HepG2 (cell line): ENCODE data around the gene KLHDC8B. TPM values are rescaled to one million over a fixed set of nuclear protein-coding genes. Genes with fewer than 3 reads are reported as not detected.

Experiments used
- CCAR2 ChIP-seq: fragments of 200-400 bp; formaldehyde crosslinking; optimal IDR thresholded peaks from 2 replicates; pipeline ENCODE3; 2018; ENCODE audit warnings: low read depth, mild to moderate bottlenecking, low read length, moderate library complexity
- CHD4 ChIP-seq: fragments of 200-600 bp; sonication (generic); IDR thresholded peaks from 2 replicates; pipeline ENCODE4 v1.7.0; 2017; ENCODE audit warnings: mild to moderate bottlenecking, low read length, borderline replicate concordance
- JUN ChIP-seq: sonication (generic); formaldehyde crosslinking; IDR thresholded peaks from 2 replicates; pipeline ENCODE4 v1.4.0; 2020; ENCODE audit warnings: mild to moderate bottlenecking, missing genetic modification reagents
- SIN3A ChIP-seq: IDR thresholded peaks from 2 replicates; pipeline ENCODE4 v1.6.1; 2011; ENCODE audit warnings: low read depth, mild to moderate bottlenecking, control low read depth, low read length, borderline replicate concordance
- SNAPC2 ChIP-seq: sonication (generic); formaldehyde crosslinking; IDR thresholded peaks from 2 replicates; pipeline ENCODE4 v1.8.1; 2022; ENCODE audit warnings: mild to moderate bottlenecking, missing genetic modification reagents
- SP4 ChIP-seq: sonication (generic); formaldehyde crosslinking; IDR thresholded peaks from 2 replicates; pipeline ENCODE4 v1.8.1; 2023; ENCODE audit warnings: mild to moderate bottlenecking, missing genetic modification reagents
- SRF ChIP-seq: IDR thresholded peaks from 2 replicates; pipeline ENCODE4 v1.6.1; 2011; ENCODE audit warnings: mild to moderate bottlenecking, low read depth, low read length, moderate library complexity
- ZBED4 ChIP-seq: sonication (generic); formaldehyde crosslinking; IDR thresholded peaks from 2 replicates; pipeline ENCODE4 v1.4.0; 2020; ENCODE audit warnings: missing genetic modification reagents, borderline replicate concordance
- ZNF20 ChIP-seq: sonication (generic); formaldehyde crosslinking; IDR thresholded peaks from 2 replicates; pipeline ENCODE4 v1.4.0; 2020; ENCODE audit warnings: mild to moderate bottlenecking, moderate library complexity, missing genetic modification reagents
- ZNF264 ChIP-seq: sonication (generic); formaldehyde crosslinking; IDR thresholded peaks from 2 replicates; pipeline ENCODE4 v1.4.0; 2020; ENCODE audit warnings: missing genetic modification reagents
- ZNF432 ChIP-seq: sonication (generic); formaldehyde crosslinking; IDR thresholded peaks from 2 replicates; pipeline ENCODE4 v1.5.0; 2020; ENCODE audit warnings: missing genetic modification reagents, mild to moderate bottlenecking, borderline replicate concordance
- ZNF44 ChIP-seq: sonication (generic); formaldehyde crosslinking; IDR thresholded peaks from 2 replicates; pipeline ENCODE4 v1.5.1; 2020; ENCODE audit warnings: mild to moderate bottlenecking, missing genetic modification reagents
- ZNF619 ChIP-seq: sonication (generic); formaldehyde crosslinking; IDR thresholded peaks from 2 replicates; pipeline ENCODE4 v1.4.0; 2020; ENCODE audit warnings: mild to moderate bottlenecking, missing genetic modification reagents
- ZNF724P ChIP-seq: sonication (generic); formaldehyde crosslinking; IDR thresholded peaks from 2 replicates; pipeline ENCODE4 v1.8.0; 2022; ENCODE audit warnings: missing genetic modification reagents, borderline replicate concordance
- ZNF747 ChIP-seq: sonication (generic); formaldehyde crosslinking; IDR thresholded peaks from 2 replicates; pipeline ENCODE4 v1.8.1; 2023; ENCODE audit warnings: missing genetic modification reagents, mild to moderate bottlenecking, borderline replicate concordance
- ZNF781 ChIP-seq: sonication (generic); formaldehyde crosslinking; IDR thresholded peaks from 2 replicates; pipeline ENCODE4 v1.5.1; 2020; ENCODE audit warnings: borderline replicate concordance, mild to moderate bottlenecking, missing genetic modification reagents; ENCODE audit errors: not compliant biosample characterization
- polyA plus RNA-seq, 8 experiments: library from polyadenylated mRNA; depleted of rRNA in 3 of 8; stranded (reverse) in 7 of 8; unstranded in 1 of 8; fragments of >200 nt; fragmentation: Illumina TruSeq in 4 of 8; extraction: Trizol in 4 of 8; gene quantifications; 2 replicates each; pipeline versions ENCODE4 v1.2.1 to v1.2.3, GENCODE V29; 2011 to 2016; ENCODE audit warnings: low read depth in 4 of 8, missing spikeins in 1 of 8, mixed read lengths in 1 of 8; ENCODE audit not compliant: insufficient read depth in 1 of 8
- total RNA-seq, 5 experiments: library from RNA; depleted of rRNA; stranded (reverse); fragments of >200 nt; fragmentation: Illumina TruSeq; extraction: Trizol; gene quantifications; 2 replicates each; pipeline ENCODE4 v1.2.3, GENCODE V29; 2016; ENCODE audit warnings: low read depth in 1 of 5
- TF ChIP-seq, protein P1 (sequence below): sonication (generic); formaldehyde crosslinking; IDR thresholded peaks from 2 replicates; pipeline ENCODE4 v1.4.0; 2020; ENCODE audit warnings: missing genetic modification reagents
- TF ChIP-seq, protein P2 (sequence below): sonication (generic); formaldehyde crosslinking; IDR thresholded peaks from 2 replicates; pipeline ENCODE4 v1.8.0; 2022; ENCODE audit warnings: mild to moderate bottlenecking, missing genetic modification reagents
- TF ChIP-seq, protein P3 (sequence below): sonication (generic); formaldehyde crosslinking; IDR thresholded peaks from 2 replicates; pipeline ENCODE4 v1.4.0; 2020; ENCODE audit warnings: mild to moderate bottlenecking, missing genetic modification reagents
- TF ChIP-seq, protein P4 (sequence below): sonication (generic); formaldehyde crosslinking; IDR thresholded peaks from 2 replicates; pipeline ENCODE4 v1.5.1; 2020; ENCODE audit warnings: missing genetic modification reagents, mild to moderate bottlenecking, borderline replicate concordance

The KLHDC8B gene
- total and polyA plus RNA-seq, 2 of the 13 experiments (the other 11 are each of a cell fraction or from before 2014, with no cell fraction given) = 17.2 to 17.8 TPM

DNA sequence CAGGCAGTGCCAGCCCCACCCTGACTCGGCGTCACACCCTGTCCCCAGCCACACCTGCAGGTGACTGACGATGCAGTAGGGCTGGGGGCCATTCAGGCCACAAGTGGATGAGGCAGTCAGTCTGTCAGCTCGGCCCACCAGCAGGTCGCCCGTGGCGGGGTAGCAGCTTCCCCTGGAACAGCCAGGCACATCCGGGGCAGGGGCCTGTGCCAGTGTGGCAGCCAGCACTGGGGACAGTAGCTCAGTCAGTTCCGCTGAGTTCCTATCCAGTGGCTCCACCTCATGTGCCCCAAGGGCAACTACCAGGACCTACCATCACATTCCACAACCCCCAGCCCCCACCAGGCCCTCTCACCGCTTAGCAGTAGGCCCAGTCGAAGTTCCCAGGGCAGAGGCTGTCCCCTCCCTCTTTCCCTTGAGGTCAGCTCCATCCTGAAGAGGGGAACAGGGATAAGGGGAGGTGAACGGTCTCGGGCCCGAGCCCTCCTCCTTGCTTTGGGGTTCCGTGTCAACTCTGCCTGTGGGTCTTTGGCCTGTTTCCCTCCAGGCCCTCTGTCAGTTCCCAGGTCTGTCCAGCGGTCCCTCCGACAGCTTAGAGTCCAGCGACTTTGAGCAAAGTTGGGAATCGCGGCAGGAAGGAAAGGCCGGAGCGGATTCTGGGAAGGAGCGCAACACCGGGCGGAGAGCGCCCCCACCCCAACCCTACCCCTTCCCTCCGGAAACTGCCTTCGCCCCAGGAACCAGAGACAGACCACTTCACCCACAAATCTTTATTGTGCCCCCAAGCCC is 38.8 kb upstream of the KLHDC8B start, which contains the start of gene LAMB2 (continued):
- TF ChIP-seq ZNF619 = 0 out of 2 replicates have a peak, but pooled peaks have one; percentile 17
- TF ChIP-seq SP4 (CRISPR knock-in tag) = no peak
- TF ChIP-seq, protein P1, sequence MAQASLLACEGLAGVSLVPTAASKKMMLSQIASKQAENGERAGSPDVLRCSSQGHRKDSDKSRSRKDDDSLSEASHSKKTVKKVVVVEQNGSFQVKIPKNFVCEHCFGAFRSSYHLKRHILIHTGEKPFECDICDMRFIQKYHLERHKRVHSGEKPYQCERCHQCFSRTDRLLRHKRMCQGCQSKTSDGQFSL = 0 out of 2 replicates have a peak, but pooled peaks have one; percentile 21
- TF ChIP-seq SNAPC2 (CRISPR knock-in tag) = peak; percentile 85; the same call in 1 of the 2 replicates
- TF ChIP-seq CCAR2 = no peak
- TF ChIP-seq ZNF747 (CRISPR knock-in tag) = no peak
- TF ChIP-seq SRF = 0 out of 2 replicates have a peak, but pooled peaks have one; percentile 2
- 0 out of 2 replicates have a peak, but pooled peaks have one; percentile 22 for TF ChIP-seq ZNF264 (CRISPR knock-in tag)
- 0 out of 2 replicates have a peak, but pooled peaks have one; percentile 12 for TF ChIP-seq JUN
- TF ChIP-seq, protein P2, sequence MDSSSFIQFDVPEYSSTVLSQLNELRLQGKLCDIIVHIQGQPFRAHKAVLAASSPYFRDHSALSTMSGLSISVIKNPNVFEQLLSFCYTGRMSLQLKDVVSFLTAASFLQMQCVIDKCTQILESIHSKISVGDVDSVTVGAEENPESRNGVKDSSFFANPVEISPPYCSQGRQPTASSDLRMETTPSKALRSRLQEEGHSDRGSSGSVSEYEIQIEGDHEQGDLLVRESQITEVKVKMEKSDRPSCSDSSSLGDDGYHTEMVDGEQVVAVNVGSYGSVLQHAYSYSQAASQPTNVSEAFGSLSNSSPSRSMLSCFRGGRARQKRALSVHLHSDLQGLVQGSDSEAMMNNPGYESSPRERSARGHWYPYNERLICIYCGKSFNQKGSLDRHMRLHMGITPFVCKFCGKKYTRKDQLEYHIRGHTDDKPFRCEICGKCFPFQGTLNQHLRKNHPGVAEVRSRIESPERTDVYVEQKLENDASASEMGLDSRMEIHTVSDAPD = peak; percentile 74; the same call in 1 of the 2 replicates
- no peak for TF ChIP-seq ZNF781 (CRISPR knock-in tag)
- TF ChIP-seq CHD4 = no peak
- TF ChIP-seq, protein P3, sequence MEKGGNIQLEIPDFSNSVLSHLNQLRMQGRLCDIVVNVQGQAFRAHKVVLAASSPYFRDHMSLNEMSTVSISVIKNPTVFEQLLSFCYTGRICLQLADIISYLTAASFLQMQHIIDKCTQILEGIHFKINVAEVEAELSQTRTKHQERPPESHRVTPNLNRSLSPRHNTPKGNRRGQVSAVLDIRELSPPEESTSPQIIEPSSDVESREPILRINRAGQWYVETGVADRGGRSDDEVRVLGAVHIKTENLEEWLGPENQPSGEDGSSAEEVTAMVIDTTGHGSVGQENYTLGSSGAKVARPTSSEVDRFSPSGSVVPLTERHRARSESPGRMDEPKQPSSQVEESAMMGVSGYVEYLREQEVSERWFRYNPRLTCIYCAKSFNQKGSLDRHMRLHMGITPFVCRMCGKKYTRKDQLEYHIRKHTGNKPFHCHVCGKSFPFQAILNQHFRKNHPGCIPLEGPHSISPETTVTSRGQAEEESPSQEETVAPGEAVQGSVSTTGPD (CRISPR knock-in tag) = peak; percentile 50; the same call in 1 of the 2 replicates
- TF ChIP-seq ZNF20 (CRISPR knock-in tag) = 0 out of 2 replicates have a peak, but pooled peaks have one; percentile 43
- TF ChIP-seq ZNF44 (CRISPR knock-in tag) = no peak; the same call in 1 of the 2 replicates
- TF ChIP-seq ZNF724P (CRISPR knock-in tag) = peak; percentile 59; the same call in 1 of the 2 replicates
- TF ChIP-seq ZBED4 (CRISPR knock-in tag) = no peak
- 0 out of 2 replicates have a peak, but pooled peaks have one; percentile 35 for TF ChIP-seq ZNF432 (CRISPR knock-in tag)
- peak; percentile 67; the same call in 1 of the 2 replicates for TF ChIP-seq SIN3A
- TF ChIP-seq, protein P4, sequence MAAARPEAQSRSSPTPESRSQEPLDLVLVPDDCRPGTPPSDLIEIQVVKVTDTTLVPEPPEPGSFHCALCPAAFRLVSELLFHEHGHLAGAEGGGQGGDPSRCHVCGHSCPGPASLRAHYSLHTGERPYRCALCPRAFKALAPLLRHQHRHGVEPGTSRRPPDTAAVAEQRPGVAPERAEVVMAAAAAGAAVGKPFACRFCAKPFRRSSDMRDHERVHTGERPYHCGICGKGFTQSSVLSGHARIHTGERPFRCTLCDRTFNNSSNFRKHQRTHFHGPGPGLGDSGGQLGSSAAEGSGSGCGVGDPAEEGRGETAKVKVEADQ = peak; percentile 69; the same call in 1 of the 2 replicates
